Neural crest cell (in vitro differentiated cells): ENCODE measurements around the gene ASAP2. TPM values are rescaled to one million over a fixed set of nuclear protein-coding genes. Genes with fewer than 3 reads are reported as not detected.
A peak's percentile ranks its signal among the peaks of the same experiment; 100 is the strongest.

Experiments
- DNase-seq: peaks from one replicate; pipeline ENCODE4 v3.0.0; 2021; ENCODE audit warnings: low read depth, mixed read lengths, low spot score
- H3K27ac Mint-ChIP-seq: one replicate; pipeline ENCODE4 v1.8.0; 2021; ENCODE audit warnings: mild to moderate bottlenecking, mixed read lengths; ENCODE audit not compliant: unreplicated experiment
- H3K27me3 Mint-ChIP-seq: 2 replicates; pipeline ENCODE4 v1.8.0; 2021; ENCODE audit warnings: low read depth, mild to moderate bottlenecking, mixed read lengths
- H3K36me3 Mint-ChIP-seq: 2 replicates; pipeline ENCODE4 v1.8.0; 2021; ENCODE audit warnings: low read depth, mild to moderate bottlenecking, mixed read lengths
- H3K4me1 Mint-ChIP-seq: 2 replicates; pipeline ENCODE4 v1.8.0; 2021; ENCODE audit warnings: mixed read lengths
- H3K4me3 Mint-ChIP-seq: one replicate; pipeline ENCODE4 v1.8.0; 2021; ENCODE audit warnings: mild to moderate bottlenecking, mixed read lengths
- H3K9me3 Mint-ChIP-seq: 2 replicates; pipeline ENCODE4 v1.8.0; 2021; ENCODE audit warnings: mixed read lengths
- total RNA-seq: library from RNA; stranded (reverse); gene quantifications from 2 replicates; pipeline ENCODE4 v1.2.1, GENCODE V29; 2021
- TF ChIP-seq, protein P1 (sequence below): fragments of 200-600 bp; sonication (generic); conservative IDR thresholded peaks from 2 replicates; pipeline ENCODE4 v1.5.0; 2021; ENCODE audit warnings: antibody characterized with exemption, mild to moderate bottlenecking

Gene ASAP2
- total RNA-seq, 1 donor from 2014 or later: 48.6 TPM

DNA sequence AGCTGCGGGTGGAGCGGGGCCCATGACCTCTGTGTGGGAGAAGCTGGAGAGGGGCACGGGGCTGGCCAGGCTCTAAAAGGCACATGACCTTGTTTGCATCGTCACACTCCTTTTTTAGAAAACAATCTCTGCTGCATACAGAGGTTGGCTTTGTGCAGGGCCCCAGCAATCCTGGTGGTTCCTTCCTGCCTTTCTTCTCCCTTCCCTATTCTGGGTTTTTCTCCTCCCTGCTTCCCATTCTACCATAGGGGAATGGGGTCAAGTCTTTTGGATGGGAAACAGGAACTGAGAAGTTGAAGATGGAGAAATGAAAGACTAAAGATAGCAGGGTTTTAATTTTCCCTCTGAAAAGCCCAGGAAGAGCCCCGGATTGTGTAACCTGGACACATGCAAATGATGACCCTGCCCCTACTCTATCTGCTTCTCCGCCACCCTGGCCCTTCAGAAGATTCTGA is 53.9 kb downstream of the ASAP2 start:
- H3K27ac Mint-ChIP-seq: peak overlapping the region; percentile 97

DNA sequence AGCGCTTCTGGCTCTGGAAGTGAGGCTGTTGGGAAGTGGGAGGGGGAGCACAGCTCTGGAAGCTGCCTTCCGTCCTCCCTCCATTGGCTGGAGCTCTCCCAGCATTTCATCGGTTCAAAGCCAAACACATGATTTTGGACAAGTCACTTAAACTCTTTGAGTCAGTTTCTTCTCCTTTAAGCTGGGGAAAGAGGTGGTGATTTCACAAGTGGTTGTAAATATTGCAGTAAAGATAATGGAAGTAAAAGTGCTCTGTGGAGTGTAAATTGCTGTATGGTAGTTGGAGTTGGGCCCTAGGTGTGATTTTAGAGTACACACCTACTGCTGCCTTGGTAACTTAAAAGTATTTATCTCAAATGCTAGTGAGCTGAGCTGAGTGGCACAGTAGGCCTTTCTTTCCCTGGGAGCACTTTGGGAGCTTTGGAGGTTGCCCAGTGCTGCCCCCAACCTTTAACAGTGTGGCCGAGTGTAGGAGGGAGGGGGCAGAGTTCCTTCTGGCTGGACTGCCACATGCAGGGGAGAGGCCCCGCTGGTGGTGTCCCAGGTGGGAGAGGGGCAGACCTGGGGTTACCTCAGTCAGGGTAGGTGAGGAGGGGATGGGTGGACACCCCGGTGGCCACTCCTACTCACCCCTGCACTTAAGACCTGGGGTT is 54.7 kb downstream of the ASAP2 start:
- Mint-ChIP-seq H3K4me3 (peak overlapping the region; percentile 40), H3K27me3 (no peaks in the 10 kb centered on the region), H3K9me3 (no peaks in the 10 kb centered on the region), H3K36me3 (no peaks in the 10 kb centered on the region), H3K4me1 (peaks cover 72% of the 10 kb centered on the region), H3K27ac (peak overlapping the region; percentile 97)
- TF ChIP-seq, protein P1, sequence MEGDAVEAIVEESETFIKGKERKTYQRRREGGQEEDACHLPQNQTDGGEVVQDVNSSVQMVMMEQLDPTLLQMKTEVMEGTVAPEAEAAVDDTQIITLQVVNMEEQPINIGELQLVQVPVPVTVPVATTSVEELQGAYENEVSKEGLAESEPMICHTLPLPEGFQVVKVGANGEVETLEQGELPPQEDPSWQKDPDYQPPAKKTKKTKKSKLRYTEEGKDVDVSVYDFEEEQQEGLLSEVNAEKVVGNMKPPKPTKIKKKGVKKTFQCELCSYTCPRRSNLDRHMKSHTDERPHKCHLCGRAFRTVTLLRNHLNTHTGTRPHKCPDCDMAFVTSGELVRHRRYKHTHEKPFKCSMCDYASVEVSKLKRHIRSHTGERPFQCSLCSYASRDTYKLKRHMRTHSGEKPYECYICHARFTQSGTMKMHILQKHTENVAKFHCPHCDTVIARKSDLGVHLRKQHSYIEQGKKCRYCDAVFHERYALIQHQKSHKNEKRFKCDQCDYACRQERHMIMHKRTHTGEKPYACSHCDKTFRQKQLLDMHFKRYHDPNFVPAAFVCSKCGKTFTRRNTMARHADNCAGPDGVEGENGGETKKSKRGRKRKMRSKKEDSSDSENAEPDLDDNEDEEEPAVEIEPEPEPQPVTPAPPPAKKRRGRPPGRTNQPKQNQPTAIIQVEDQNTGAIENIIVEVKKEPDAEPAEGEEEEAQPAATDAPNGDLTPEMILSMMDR: no peak
- no peak for DNase-seq

More for the DNA sequence above, 53.9 kb downstream of the ASAP2 start:
- Mint-ChIP-seq H3K36me3 (no peaks in the 10 kb centered on the region), H3K27me3 (no peaks in the 10 kb centered on the region), H3K4me1 (peaks cover 79% of the 10 kb centered on the region), H3K4me3 (peak overlapping the region; percentile 54), H3K9me3 (no peaks in the 10 kb centered on the region)
- TF ChIP-seq, protein P1: no peak
- no peak for DNase-seq

DNA sequence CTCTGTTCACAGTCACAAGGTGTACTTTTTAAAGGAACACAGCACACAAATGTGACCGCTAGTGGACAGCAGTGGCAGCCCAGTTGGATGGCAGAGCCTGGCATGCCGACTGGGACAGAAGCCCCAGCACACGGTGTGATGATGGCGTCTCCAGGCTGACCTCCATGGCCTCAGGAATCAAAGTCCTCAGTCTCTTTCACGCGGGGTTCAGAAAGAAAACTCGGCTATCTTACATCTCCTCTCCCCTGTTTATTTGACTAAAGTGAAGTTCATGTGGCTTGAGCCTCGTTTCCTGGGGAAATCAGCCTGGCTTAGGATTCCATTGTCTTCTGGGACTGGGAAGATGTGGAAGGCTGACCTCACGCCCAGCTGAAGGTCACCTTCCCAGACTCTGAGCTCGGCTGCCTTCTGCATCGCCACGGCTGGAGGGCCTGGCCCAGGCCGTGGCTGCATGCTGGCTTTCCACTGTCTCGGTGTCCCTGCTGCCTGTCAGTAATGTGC is 56.1 kb downstream of the ASAP2 start:
- peaks cover 66% of the 10 kb centered on the region for H3K4me1 Mint-ChIP-seq
- DNase-seq: no peak
- H3K27me3 Mint-ChIP-seq: no peaks in the 10 kb centered on the region
- peak overlapping the region; percentile 43 for H3K4me3 Mint-ChIP-seq
- TF ChIP-seq, protein P1: no peak
- H3K9me3 Mint-ChIP-seq: no peaks in the 10 kb centered on the region
- peak overlapping the region; percentile 60 for H3K27ac Mint-ChIP-seq
- H3K36me3 Mint-ChIP-seq: no peaks in the 10 kb centered on the region

- Mint-ChIP-seq H3K9me3 (no peaks in the 10 kb centered on the region), H3K36me3 (no peaks in the 10 kb centered on the region), H3K27me3 (no peaks in the 10 kb centered on the region), H3K27ac (peak overlapping the region; percentile 60), H3K4me3 (peak overlapping the region; percentile 43), H3K4me1 (peaks cover 68% of the 10 kb centered on the region)
- TF ChIP-seq, protein P1: no peak
- no peak for DNase-seq
Measured at GRCh38 chr2:9263428-9263827, 56.8 kb downstream of the ASAP2 start.

GRCh38 chr2:9264301-9264700 is 57.7 kb downstream of the ASAP2 start:
- no peak for DNase-seq
- TF ChIP-seq, protein P1: no peak
- Mint-ChIP-seq H3K27me3 (no peaks in the 10 kb centered on the region), H3K9me3 (no peaks in the 10 kb centered on the region), H3K4me3 (no peak overlapping the region), H3K27ac (no peak overlapping the region), H3K4me1 (peaks cover 64% of the 10 kb centered on the region), H3K36me3 (no peaks in the 10 kb centered on the region)
